HL-60 (cell line): ENCODE measurements around the gene TTI1.

Experiments
- POLR2AphosphoS5 ChIP-seq: IDR thresholded peaks from 2 replicates; pipeline ENCODE4 v1.6.1; 2012; ENCODE audit warnings: low read depth
- TF ChIP-seq, protein P1 (sequence below): IDR thresholded peaks from one replicate; pipeline ENCODE4 v1.5.1; 2011; ENCODE audit warnings: low read length, control low read depth, inconsistent platforms; ENCODE audit not compliant: insufficient read depth

DNA sequence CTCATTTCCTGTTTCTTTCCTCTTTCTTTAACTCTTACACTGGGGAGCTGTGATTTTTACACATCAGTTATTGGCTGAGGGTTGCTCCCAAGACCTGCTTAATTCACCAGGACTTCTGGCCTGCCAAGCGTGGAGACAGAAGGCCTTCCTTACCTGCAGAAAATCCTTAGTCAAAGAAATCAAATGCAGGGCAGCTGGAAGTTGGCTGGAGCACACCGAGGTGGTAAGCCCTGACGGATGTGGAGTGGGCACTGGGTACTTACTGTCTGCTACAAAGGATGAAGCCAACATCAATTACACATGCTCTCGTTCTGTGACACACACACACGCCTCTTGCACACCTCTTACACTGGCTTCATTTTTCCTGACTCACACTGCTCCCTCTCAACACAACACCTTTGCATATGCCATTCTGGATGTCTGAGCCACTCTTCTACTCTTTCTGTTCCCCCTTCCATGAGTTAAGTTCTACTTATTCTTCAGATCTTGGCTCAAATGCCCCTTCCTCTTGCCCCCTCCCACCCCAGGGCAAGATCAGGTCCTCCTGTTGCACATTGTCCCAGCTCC lies 61.6 kb downstream of the TTI1 start:
- TF ChIP-seq, protein P1, sequence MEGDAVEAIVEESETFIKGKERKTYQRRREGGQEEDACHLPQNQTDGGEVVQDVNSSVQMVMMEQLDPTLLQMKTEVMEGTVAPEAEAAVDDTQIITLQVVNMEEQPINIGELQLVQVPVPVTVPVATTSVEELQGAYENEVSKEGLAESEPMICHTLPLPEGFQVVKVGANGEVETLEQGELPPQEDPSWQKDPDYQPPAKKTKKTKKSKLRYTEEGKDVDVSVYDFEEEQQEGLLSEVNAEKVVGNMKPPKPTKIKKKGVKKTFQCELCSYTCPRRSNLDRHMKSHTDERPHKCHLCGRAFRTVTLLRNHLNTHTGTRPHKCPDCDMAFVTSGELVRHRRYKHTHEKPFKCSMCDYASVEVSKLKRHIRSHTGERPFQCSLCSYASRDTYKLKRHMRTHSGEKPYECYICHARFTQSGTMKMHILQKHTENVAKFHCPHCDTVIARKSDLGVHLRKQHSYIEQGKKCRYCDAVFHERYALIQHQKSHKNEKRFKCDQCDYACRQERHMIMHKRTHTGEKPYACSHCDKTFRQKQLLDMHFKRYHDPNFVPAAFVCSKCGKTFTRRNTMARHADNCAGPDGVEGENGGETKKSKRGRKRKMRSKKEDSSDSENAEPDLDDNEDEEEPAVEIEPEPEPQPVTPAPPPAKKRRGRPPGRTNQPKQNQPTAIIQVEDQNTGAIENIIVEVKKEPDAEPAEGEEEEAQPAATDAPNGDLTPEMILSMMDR, result no peak
- no peak for TF ChIP-seq POLR2AphosphoS5
